BJ (cell line): ENCODE results near the gene GPR55. TPM values are rescaled to one million over a fixed set of nuclear protein-coding genes. Genes with fewer than 3 reads are reported as not detected.
"Not testable (repeated sequence)": the region's sequence is repeated elsewhere in the genome, so short reads cannot be mapped to it uniquely, and the experiment has no call there.

Source experiments
- CTCF ChIA-PET: fragments of 350-600 bp; formaldehyde crosslinking; extraction: SDS; loops from one replicate; lab custom pipeline; 2021; ENCODE audit warnings: antibody characterized with exemption, inconsistent platforms; lab: Yijun Ruan, JAX
- POLR2A ChIA-PET: fragments of 300-600 bp; sonication (Branson Sonifier 250); formaldehyde crosslinking; extraction: SDS; loops from one replicate; lab custom pipeline; 2021; ENCODE audit warnings: antibody characterized with exemption; lab: Charles Lee
- DNase-seq: peaks from one replicate; pipeline ENCODE4 v3.0.0-alpha.2; 2011; ENCODE audit warnings: low read depth
- H3K27me3 ChIP-seq: 2 replicates; pipeline ENCODE4 v1.6.0; 2011; ENCODE audit warnings: low read length; ENCODE audit not compliant: control insufficient read depth, insufficient read depth
- H3K36me3 ChIP-seq: 2 replicates; pipeline ENCODE4 v1.5.1; 2011; ENCODE audit warnings: low read length; ENCODE audit not compliant: control insufficient read depth, insufficient read depth
- H3K4me3 ChIP-seq: 2 replicates; pipeline ENCODE4 v1.5.1; 2011; ENCODE audit warnings: low read depth, mild to moderate bottlenecking, control low read depth, low read length
- CTCF ChIP-seq: IDR thresholded peaks from 2 replicates; pipeline ENCODE4 v1.5.1; 2011; ENCODE audit warnings: low read depth, mild to moderate bottlenecking, control low read depth, inconsistent platforms, low read length, moderate library complexity; ENCODE audit not compliant: insufficient read depth
- polyA plus RNA-seq: library from polyadenylated mRNA; depleted of rRNA; stranded (reverse); fragments of >200 nt; gene quantifications from 2 replicates; pipeline ENCODE4 v1.2.3, GENCODE V29; 2011

Gene GPR55
- polyA plus RNA-seq, 1 experiment: not detected

GRCh38 chr2:230968921-230969658 lies 44.0 kb upstream of the GPR55 start:
- Histone ChIP-seq H3K36me3 (no peaks in the 10 kb centered on the region), H3K4me3 (no peak overlapping the region), H3K27me3 (no peaks in the 10 kb centered on the region)
- no peak for TF ChIP-seq CTCF
- ChIA-PET POLR2A (no interaction called here), CTCF (interaction anchor here (1.7 kb wide), 2 partner anchors 10 to 18 kb away, joined by 5 to 6 read pairs; no protein-coding TSS in a partner anchor)
- DNase-seq: no peak

- DNase-seq, POLR2A ChIA-PET, H3K36me3 ChIP-seq, H3K27me3 ChIP-seq, H3K4me3 ChIP-seq: not testable (repeated sequence)
- CTCF ChIA-PET: interaction anchor here (1.7 kb wide), 2 partner anchors 9 to 19 kb away, joined by 5 to 6 read pairs; no protein-coding TSS in a partner anchor
These were observed 43.3 kb upstream of the GPR55 start for GRCh38 chr2:230968314-230968713.

- no peak for DNase-seq
- Histone ChIP-seq H3K36me3 (no peaks in the 10 kb centered on the region), H3K4me3 (no peak overlapping the region), H3K27me3 (peaks cover 1% of the 10 kb centered on the region; the same call in 1 of the 2 replicates)
- POLR2A ChIA-PET: no interaction called here
- CTCF ChIA-PET: interaction anchor here (1.5 to 1.7 kb wide), 2 partner anchors 8 to 85 kb away, joined by 3 to 6 read pairs; no protein-coding TSS in a partner anchor
- TF ChIP-seq CTCF: no peak
These were observed 42.1 kb upstream of the GPR55 start for GRCh38 chr2:230967113-230967512.

- Histone ChIP-seq H3K4me3 (no peak overlapping the region), H3K36me3 (no peaks in the 10 kb centered on the region), H3K27me3 (peaks cover 1% of the 10 kb centered on the region; the same call in 1 of the 2 replicates)
- ChIA-PET POLR2A (no interaction called here), CTCF (no interaction called here)
- no peak for DNase-seq
- TF ChIP-seq CTCF: no peak
These were observed 39.2 kb upstream of the GPR55 start for GRCh38 chr2:230964136-230964730.

- Histone ChIP-seq H3K27me3 (peaks cover 3% of the 10 kb centered on the region), H3K36me3 (no peaks in the 10 kb centered on the region), H3K4me3 (no peak overlapping the region)
- ChIA-PET CTCF (no interaction called here), POLR2A (no interaction called here)
- no peak for TF ChIP-seq CTCF
- no peak for DNase-seq
These were observed 36.0 kb upstream of the GPR55 start for GRCh38 chr2:230961091-230961491.
